NCI-H82 treated with DMSO at 0.1 percent for 48 hours (cell line): Measurements from ENCODE around the gene MYCBP2.

ENCODE experiments used
- DNase-seq: peaks from one replicate; lab custom pipeline; 2025; ENCODE audit not compliant: unreplicated experiment; lab: John Stamatoyannopoulos, UW

Gene MYCBP2

GRCh38 chr13:77001963-77002587, 324.8 kb downstream of the MYCBP2 start:
- no peak for DNase-seq

GRCh38 chr13:77001540-77001939, 325.4 kb downstream of the MYCBP2 start:
- DNase-seq = no peak

GRCh38 chr13:77000475-77000874, 326.4 kb downstream of the MYCBP2 start:
- no peak for DNase-seq
